GM12878 (cell line): ENCODE results near the gene AGPAT4. TPM values are rescaled to one million over a fixed set of nuclear protein-coding genes. Genes with fewer than 3 reads are reported as not detected.

Experiments
- ATAC-seq: fragments of 200-7000 bp; cut with Tn5 transposase; 3 replicates; pipeline ENCODE4 v1.9.1; 2020; ENCODE audit warnings: mild to moderate bottlenecking, moderate library complexity
- BruUV-seq: library from RNA; stranded (reverse); fragments of 400-500 nt; replicated peaks from 2 replicates; lab custom pipeline; 2021; lab: Mats Ljungman, UMichigan
- CTCF ChIA-PET: fragments of 300-600 bp; sonication (Branson Sonifier 250); formaldehyde crosslinking; extraction: SDS; loops from one replicate; lab custom pipeline; 2021; ENCODE audit warnings: inconsistent platforms; lab: Yijun Ruan, JAX
- POLR2A ChIA-PET: fragments of 350-600 bp; formaldehyde crosslinking; extraction: SDS; loops from one replicate; lab custom pipeline; 2021; ENCODE audit warnings: inconsistent platforms; lab: Charles Lee
- RAD21 ChIA-PET: fragments of 300-600 bp; sonication (Branson Sonifier 250); formaldehyde crosslinking; loops from one replicate; lab custom pipeline; 2023; ENCODE audit warnings: antibody characterized with exemption; ENCODE audit not compliant: unreplicated experiment; lab: Charles Lee
- SMC1A ChIA-PET: fragments of 300-600 bp; sonication (Branson Sonifier 250); formaldehyde crosslinking; loops from one replicate; lab custom pipeline; 2023; ENCODE audit not compliant: unreplicated experiment, uncharacterized antibody; lab: Charles Lee
- DNase-seq: peaks from one replicate; pipeline ENCODE4 v3.0.0-alpha.2; 2011; ENCODE audit warnings: low read depth, low spot score
- FAIRE-seq: peaks from 3 replicates; lab custom pipeline; 2011; peaks lifted over from hg19 to GRCh38; lab: Jason Lieb, UNC
- H2AFZ ChIP-seq: 2 replicates; pipeline ENCODE4 v1.6.0; 2011; ENCODE audit warnings: low read depth, low read length, control low read depth; ENCODE audit not compliant: control insufficient read depth
- H3K27ac ChIP-seq: 2 replicates; pipeline ENCODE4 v1.5.1; 2011; ENCODE audit warnings: control low read depth; ENCODE audit not compliant: control insufficient read depth, insufficient read depth
- H3K27me3 ChIP-seq, 2 experiments: replicated peaks in 1 of 2; 2 replicates each; pipeline versions ENCODE4 v1.6.0 to v1.6.1; 2011; ENCODE audit warnings: low read length in 1 of 2; ENCODE audit not compliant: control insufficient read depth in 2 of 2, insufficient read depth in 2 of 2
- H3K36me3 ChIP-seq, 2 experiments: 2 replicates each; pipeline ENCODE4 v1.5.1; 2011; ENCODE audit warnings: low read length in 1 of 2; ENCODE audit not compliant: control insufficient read depth in 2 of 2, insufficient read depth in 2 of 2
- H3K4me1 ChIP-seq: 2 replicates; pipeline ENCODE4 v1.6.1; 2011; ENCODE audit warnings: mild to moderate bottlenecking, low read length, moderate library complexity, mixed read lengths; ENCODE audit not compliant: control insufficient read depth, insufficient read depth
- H3K4me2 ChIP-seq: 2 replicates; pipeline ENCODE4 v1.6.0; 2011; ENCODE audit warnings: control low read depth; ENCODE audit not compliant: control insufficient read depth, insufficient read depth
- H3K4me3 ChIP-seq: fragments of 200-600 bp; sonication (generic); 2 replicates; pipeline ENCODE4 v1.5.1; 2016
- H3K79me2 ChIP-seq: 2 replicates; pipeline ENCODE4 v1.6.0; 2011; ENCODE audit warnings: low read length; ENCODE audit not compliant: control insufficient read depth, insufficient read depth
- H3K9ac ChIP-seq: 2 replicates; pipeline ENCODE4 v1.8.0; 2011; ENCODE audit warnings: low read length, control low read depth, mixed read lengths; ENCODE audit not compliant: control insufficient read depth, insufficient read depth
- H3K9me3 ChIP-seq: replicated peaks from 3 replicates; pipeline ENCODE4 v1.5.1; 2011; ENCODE audit warnings: mild to moderate bottlenecking, low read length; ENCODE audit not compliant: control insufficient read depth, insufficient read depth
- H4K20me1 ChIP-seq: 2 replicates; pipeline ENCODE4 v1.6.0; 2011; ENCODE audit not compliant: control insufficient read depth, insufficient read depth
- ATF2 ChIP-seq: IDR thresholded peaks from 2 replicates; pipeline ENCODE4 v1.6.1; 2012; ENCODE audit warnings: low read length, inconsistent platforms
- ATF3 ChIP-seq: IDR thresholded peaks from 2 replicates; pipeline ENCODE4 v1.6.1; 2011; ENCODE audit warnings: low read depth, mild to moderate bottlenecking, low read length, moderate library complexity, borderline replicate concordance; ENCODE audit errors: extremely low read depth
- ELK1 ChIP-seq: IDR thresholded peaks from 2 replicates; pipeline ENCODE4 v1.6.1; 2012; ENCODE audit warnings: low read depth, low read length, improper control_type of control experiment
- IRF4 ChIP-seq: IDR thresholded peaks from 2 replicates; pipeline ENCODE4 v1.6.1; 2011; ENCODE audit warnings: low read depth, low read length
- KAT2A ChIP-seq: conservative IDR thresholded peaks from 2 replicates; pipeline ENCODE4 v1.6.1; 2011; ENCODE audit warnings: low read depth, low read length; ENCODE audit not compliant: control insufficient read depth
- MLLT1 ChIP-seq: fragments of 450-650 bp; IDR thresholded peaks from 2 replicates; pipeline ENCODE4 v1.6.1; 2016; ENCODE audit warnings: mild to moderate bottlenecking
- NFYA ChIP-seq: IDR thresholded peaks from 2 replicates; pipeline ENCODE4 v1.6.1; 2011; ENCODE audit warnings: low read depth, mild to moderate bottlenecking, low read length, improper control_type of control experiment, borderline replicate concordance
- POLR2AphosphoS2 ChIP-seq: IDR thresholded peaks from 2 replicates; pipeline ENCODE4 v1.6.1; 2011; ENCODE audit warnings: low read depth, mild to moderate bottlenecking, low read length, improper control_type of control experiment, moderate library complexity
- POU2F2 ChIP-seq: IDR thresholded peaks from 3 replicates; pipeline ENCODE4 v1.6.1; 2011; ENCODE audit warnings: low read depth, mild to moderate bottlenecking, low read length, borderline replicate concordance
- TCF12 ChIP-seq: IDR thresholded peaks from 2 replicates; pipeline ENCODE4 v1.6.1; 2011; ENCODE audit warnings: low read depth, mild to moderate bottlenecking, low read length
- ZBED1 ChIP-seq: IDR thresholded peaks from 2 replicates; pipeline ENCODE4 v1.6.1; 2016; ENCODE audit warnings: borderline replicate concordance
- ZNF207 ChIP-seq: fragments of 450-650 bp; IDR thresholded peaks from 2 replicates; pipeline ENCODE4 v1.6.1; 2014; ENCODE audit warnings: antibody characterized with exemption, mild to moderate bottlenecking, borderline replicate concordance
- WGBS: methylation state at CpG from one replicate; pipeline ENCODE4 v1.1.6; 2016; ENCODE audit warnings: low lambda C conversion rate; ENCODE audit not compliant: insufficient replicate concordance, insufficient coverage; ENCODE audit errors: missing lambda C conversion rate; 5-methylcytosine and 5-hydroxymethylcytosine counted together
- in situ Hi-C: fragments of 300-500 bp; cut with MboI; formaldehyde crosslinking; loops from 9 replicates; pipeline ENCODE4 v1.14.3; 2018; ENCODE audit warnings: mixed read lengths
- intact Hi-C: fragments of 100-400 bp; cut with micrococcal nuclease; formaldehyde crosslinking; loops from one replicate; pipeline ENCODE4 v1.14.2; 2022; ENCODE audit not compliant: unreplicated experiment
- polyA plus RNA-seq, 11 experiments: library from polyadenylated mRNA; depleted of rRNA in 4 of 11; unstranded in 6 of 11; stranded (reverse) in 5 of 11; fragments of >200 nt; fragmentation: Nextera tagmentation in 4 of 11; fragmentation: Illumina TruSeq in 1 of 11; extraction: Ambion mirVana in 4 of 11; extraction: Trizol in 1 of 11; gene quantifications; 1 replicate in 1 of 11; 2 replicates in 10 of 11; pipeline versions ENCODE4 v1.2.1 to v1.2.3, GENCODE V29; 2011 to 2016; ENCODE audit warnings: inconsistent platforms in 2 of 11, missing spikeins in 2 of 11, low read depth in 1 of 11
- total RNA-seq, 4 experiments: library from RNA; depleted of rRNA in 3 of 4; stranded (reverse); fragments of >200 nt in 3 of 4; fragmentation: Illumina TruSeq in 1 of 4; extraction: Trizol in 1 of 4; gene quantifications; 2 replicates each; pipeline versions ENCODE4 v1.2.1 to v1.2.3, GENCODE V29; 2013 to 2021

AGPAT4 gene
- total and polyA plus RNA-seq, 10 of the 15 experiments (the other 5 are each of a cell fraction or from before 2014, with no cell fraction given), result 0.34 to 2.2 (median 1.3) TPM

- no peak for TF ChIP-seq MLLT1
- TF ChIP-seq POU2F2, result no peak
- no peak for TF ChIP-seq IRF4
- TF ChIP-seq NFYA, result no peak
- no peak for TF ChIP-seq ZNF207
- TF ChIP-seq ATF3, result no peak
- TF ChIP-seq ZBED1, result no peak
- no peak for TF ChIP-seq POLR2AphosphoS2
- TF ChIP-seq ELK1, result no peak
These were observed 50.2 kb downstream of the AGPAT4 start (continued) for GRCh38 chr6:161223646-161224045.

- no peak overlapping the region for H3K27ac ChIP-seq
- no peaks in the 10 kb centered on the region for H3K36me3 ChIP-seq
- H3K9ac ChIP-seq, result no peak overlapping the region
- ChIA-PET RAD21 (no interaction called here), CTCF (interaction anchor here (0.8 kb wide), 1 partner anchor 148 kb away, joined by 3 read pairs; no protein-coding TSS in a partner anchor), POLR2A (no interaction called here), SMC1A (no interaction called here)
- H3K4me1 ChIP-seq, result no peaks in the 10 kb centered on the region
- WGBS, result 63% methylated on average over 8 of the region's 8 CpGs
- H2AFZ ChIP-seq, result no peak overlapping the region
- no peaks in the 10 kb centered on the region for H4K20me1 ChIP-seq
- intact Hi-C loops, result no loop called here
- DNase-seq (no peak), ATAC-seq (no peak), FAIRE-seq (no peak)
- no peaks in the 10 kb centered on the region for H3K79me2 ChIP-seq
- no peak overlapping the region for H3K4me2 ChIP-seq
- no peaks in the 10 kb centered on the region for H3K27me3 ChIP-seq
- in situ Hi-C loops, result no loop called here
- H3K4me3 ChIP-seq, result no peak overlapping the region
- no TSS peak for BruUV-seq
- no peak for TF ChIP-seq TCF12
- TF ChIP-seq ATF2, result no peak
- no peak for TF ChIP-seq KAT2A
- H3K9me3 ChIP-seq, result no peaks in the 10 kb centered on the region
These were observed 51.1 kb downstream of the AGPAT4 start for GRCh38 chr6:161222706-161223234.
